Stimulated activated CD8-positive, alpha-beta memory T cell treated with anti-CD3 and anti-CD28 coated beads, Interleukin-4, amount 100 ng/mL, for 4 hours (primary cell): Measurements from ENCODE around the gene DHH.

Experiments used
- DNase-seq, 2 donors: peaks; one replicate each; pipeline ENCODE4 v3.0.0-alpha.2; 2020; ENCODE audit warnings: low read depth in 2 of 2, low spot score in 1 of 2

DHH gene

DNA sequence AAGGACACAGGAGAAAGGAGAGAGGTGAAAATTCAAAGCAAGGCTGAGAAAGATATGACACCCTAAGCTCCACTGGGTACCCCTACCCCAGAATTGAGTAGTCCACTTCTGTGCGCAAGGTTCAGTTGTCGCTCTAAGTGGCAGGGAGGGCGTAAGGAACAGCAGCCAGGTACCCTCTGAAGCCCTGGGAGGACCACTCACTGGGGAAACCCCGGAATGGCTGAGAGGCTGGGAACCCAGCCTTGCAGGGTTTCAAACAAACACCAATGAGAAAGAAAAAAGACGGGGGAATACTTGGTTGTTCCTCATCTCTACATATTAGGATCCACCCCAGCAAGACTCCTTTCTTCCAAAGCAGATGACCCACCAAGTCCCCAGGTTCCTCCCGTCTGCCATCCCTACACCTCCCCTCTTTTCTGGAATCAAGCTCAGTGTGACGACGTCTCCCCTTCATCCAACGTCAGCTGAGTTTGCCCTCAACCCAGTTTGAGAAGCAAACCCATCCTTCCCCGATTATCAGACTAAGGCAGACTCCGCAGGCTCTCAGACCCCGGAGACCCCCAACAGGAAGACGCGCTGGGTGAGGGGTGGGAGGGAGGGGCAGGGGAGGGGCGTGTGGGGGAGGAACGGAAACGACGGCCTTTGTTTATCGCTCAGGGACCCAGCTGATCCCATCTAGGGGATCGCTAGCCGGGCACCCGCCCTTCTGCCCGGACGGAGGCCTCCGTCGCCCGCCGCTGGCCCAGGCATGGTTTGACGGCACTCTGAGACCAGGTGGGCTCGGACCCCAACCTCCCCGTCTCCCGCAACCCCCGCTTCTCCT is 15.3 kb upstream of the DHH start:
- no peak for DNase-seq

DNA sequence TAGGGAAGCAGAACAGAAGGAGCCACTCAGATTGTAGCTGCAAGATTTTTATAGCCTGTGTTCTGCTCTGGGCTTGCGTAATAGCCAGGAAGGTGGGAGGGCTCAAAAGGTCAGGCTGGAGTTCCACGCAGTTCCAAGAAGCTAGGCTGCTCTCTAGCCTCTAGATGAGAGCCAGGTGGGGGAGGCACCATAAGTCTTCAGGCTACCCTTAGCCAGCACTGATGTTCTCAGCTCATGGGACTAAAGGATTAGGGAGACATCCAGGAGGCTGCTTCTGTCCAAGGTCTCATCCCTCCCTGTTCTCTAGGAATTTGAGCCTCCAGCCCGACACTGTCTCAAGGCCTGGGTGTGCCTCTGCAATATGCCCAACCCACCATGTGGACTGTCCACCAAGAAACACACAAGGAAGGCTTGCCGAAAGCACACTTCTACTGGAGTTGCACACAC is 14.4 kb upstream of the DHH start:
- DNase-seq: no peak

DNA sequence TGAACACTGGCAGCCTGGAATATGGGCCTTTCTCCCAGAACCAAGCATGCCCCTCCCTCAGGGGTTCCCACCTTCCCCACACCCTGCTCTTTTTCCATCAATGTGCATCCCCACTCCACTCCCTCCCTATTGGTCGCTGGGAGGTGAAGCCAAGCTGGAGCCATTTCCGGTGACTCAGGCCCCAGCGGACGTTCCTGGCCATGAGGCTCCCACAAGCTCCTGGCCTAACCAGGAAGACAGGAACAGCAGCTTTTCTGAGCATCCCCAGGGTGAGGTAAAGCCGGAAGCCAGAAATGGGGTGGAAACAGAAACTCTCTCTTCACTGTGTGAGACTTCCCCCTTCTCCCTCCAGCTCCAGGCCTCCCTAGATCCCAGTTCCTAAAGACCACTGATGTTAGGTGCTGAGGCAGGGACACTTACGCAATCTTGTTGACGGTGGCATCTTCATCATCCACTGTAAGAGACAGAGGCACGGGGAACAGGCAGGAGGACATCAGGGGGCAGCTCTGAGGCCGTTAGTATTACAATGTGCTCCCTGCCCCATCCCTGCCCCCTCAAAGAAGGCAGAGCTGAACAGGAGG is 11.0 kb upstream of the DHH start:
- DNase-seq: no peak

- no peak for DNase-seq
These were observed 10.2 kb upstream of the DHH start for GRCh38 chr12:49104822-49105221.

GRCh38 chr12:49100380-49100779 is 5.8 kb upstream of the DHH start:
- DNase-seq: no peak

DNA sequence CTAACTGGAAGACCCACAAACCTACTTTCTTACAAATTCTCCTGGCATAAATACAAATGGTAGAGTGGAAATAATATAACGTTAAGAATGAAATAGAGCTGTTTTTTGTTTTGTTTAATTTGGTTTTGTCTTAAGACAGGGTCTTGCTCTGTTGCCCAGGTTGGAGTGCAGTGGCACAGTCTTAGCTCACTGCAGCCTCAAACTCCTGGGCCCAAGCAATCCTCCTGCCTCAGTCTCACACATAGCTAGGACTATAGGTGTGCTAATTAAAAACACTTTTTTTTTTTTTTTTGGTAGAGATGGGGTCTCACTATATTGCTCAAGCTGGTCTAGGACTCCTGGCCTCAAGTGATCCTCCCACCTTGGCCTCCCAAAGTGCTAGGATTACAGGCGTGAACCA is 4.1 kb upstream of the DHH start:
- DNase-seq: no peak

DNA sequence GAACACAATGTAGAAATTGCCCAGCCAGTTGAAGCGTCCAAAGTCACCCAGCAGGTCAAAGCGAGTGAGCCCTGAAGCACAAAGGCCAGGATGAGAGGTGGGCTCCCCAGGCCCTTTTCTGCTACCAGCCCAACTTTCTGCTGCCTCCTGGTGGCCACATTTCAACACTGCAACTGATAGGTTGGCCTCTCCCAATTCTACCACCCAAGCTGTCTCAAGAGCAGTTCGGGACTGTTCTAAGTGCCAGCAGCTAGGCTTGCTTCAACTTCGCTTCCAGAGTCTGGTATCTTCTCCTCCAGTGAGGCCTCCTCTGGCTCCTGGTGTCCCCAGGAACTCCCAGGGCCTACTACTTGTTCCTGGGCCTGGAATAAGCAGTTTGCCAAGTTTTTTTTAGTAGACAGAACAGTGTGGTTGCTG is 3.4 kb upstream of the DHH start:
- DNase-seq: peak in 1 of 2 donors; percentile 37

DNA sequence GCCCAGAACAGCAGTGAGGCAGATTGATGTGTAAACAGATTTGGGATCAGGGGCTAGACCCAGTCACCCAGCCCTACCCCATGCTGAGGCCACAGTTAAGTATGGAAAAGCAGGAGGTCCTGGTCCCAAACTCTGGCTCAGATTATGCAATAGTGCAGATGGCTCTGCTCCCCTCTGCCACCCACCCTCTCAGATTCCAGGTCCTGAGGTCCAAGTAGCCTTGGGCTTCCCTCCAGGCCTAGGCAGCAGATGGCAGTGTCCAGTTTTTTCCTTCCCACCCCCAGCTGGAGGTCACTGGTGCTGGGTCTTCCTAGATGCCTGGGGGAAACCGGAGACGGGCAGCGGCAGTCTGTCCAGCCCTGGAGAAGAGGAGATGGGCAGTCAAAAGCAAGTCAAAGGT is 2.8 kb upstream of the DHH start:
- DNase-seq: no peak

- DNase-seq: no peak
These were observed 369 bp upstream of the DHH start for GRCh38 chr12:49094975-49095365.

DNA sequence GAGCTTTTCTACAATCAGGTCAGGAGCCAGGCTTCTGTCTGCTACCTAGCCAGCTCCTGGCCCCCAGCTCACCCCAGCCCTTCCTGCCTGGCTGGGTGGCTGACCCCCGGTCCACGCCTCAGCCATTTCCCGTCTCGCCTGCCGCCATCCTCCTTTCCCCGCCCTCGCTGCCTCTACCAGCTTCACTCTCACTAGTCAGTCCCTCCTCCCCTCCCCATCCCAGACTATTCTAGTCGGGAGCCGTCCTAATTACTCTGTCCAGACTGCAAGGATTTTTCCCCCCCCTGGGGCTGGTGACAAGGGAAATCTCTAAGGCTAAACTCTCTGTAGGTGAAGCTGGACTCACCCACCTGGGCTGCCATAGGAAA is 825 bp downstream of the DHH start:
- DNase-seq: no peak

DNA sequence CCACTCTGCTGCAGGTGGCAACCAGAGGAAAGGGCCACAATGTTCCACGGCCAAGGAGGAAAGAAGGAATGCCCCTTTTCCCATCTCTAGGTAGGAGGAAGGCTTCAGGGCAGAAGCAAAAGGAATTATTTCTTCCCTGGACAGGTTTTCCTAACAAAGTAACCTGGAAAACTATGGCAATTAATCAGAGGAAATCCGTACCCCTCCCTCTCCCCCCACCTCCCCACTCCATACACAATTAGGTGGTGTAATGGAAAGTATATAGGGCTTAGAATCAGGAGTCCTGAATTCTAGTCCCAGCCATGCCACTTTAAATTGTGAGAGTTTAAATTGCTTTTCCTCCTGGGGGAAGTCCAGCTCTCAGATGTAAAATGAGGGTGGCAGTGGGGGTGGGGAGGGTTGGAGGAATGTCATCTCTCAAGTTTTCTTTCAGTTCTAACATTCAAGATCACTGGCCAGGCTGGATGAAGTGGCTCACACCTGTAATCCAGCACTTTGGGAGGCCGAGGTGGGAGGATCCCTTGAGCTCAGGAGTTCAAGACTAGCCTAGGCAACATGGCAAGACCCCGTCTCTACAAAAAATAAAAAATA is 1.7 kb downstream of the DHH start:
- DNase-seq: no peak

- peak in 1 of 2 donors; percentile 38 for DNase-seq
These were observed 2.4 kb downstream of the DHH start for GRCh38 chr12:49092086-49092815.

DNA sequence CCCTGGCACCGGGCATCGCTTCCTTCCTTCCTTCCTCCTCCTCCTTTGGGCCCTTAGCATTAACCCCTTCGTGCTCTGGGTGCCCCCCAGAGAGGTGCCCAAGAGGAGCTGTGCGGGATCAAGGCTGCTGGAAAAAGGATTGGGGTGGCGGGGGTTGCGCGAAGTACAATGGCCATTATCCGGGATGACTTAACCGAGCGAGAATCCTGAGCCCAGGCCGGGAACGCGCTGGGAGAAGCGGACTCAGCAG is 2.8 kb downstream of the DHH start:
- DNase-seq: no peak

DNA sequence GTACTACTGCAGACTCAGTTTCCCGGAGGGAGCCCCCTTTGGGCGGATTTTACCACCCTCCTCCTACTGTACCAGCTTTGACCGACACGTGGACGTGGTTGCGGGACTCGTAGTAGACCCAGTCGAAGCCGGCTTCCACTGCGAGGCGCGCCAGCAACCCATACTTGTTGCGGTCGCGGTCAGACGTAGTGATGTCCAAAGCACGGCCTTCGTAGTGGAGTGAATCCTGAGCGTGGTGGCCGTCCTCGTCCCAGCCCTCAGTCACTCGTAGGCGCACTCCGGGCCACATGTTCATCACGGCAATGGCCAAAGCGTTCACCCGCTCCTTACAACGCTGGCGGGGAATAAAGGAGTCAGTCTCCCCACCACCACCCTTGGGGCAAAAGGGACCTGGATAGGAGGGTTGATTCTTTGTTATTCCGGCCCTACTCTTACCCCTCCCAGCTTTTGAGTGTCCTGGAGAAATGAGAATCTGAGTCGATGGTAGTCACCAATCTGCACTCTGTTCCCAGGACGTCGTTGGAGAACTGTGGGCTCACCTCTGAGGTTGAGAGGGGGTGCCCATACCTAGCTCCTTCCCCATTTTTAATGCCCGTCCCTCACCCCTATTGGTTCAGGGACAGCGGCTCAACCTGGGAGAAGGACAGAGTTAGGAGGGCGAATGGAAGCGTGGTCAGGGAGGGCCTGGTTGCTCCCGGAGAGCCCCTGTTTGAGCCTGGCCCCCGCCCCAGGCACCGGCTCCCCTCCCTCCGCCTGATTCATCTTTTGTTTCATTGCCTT is 3.4 kb downstream of the DHH start:
- DNase-seq: no peak

- DNase-seq: no peak
These were observed 4.5 kb downstream of the DHH start for GRCh38 chr12:49089821-49090773.

DNA sequence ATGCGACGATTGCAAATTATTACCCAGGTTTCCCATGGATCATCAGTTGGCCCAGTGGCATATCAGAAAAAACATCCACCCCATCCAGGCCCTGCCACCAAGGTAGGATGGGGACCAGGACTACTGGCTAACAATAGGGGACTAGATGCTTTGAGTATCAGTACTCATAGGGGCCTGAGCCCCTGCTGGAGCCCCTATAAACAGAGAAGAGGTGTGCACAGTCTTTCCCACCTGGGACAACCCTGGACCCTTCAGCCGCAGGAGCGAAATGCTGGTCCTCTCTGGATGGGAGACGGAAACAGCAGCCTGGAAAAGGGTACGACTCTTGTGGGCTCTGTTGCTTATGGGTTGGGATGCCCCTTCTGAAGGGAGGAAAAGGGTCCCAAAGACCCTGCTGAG is 5.7 kb downstream of the DHH start:
- DNase-seq: no peak

- peak; percentile 38 to 49 for DNase-seq
These were observed 6.3 kb downstream of the DHH start for GRCh38 chr12:49088150-49088931.

- no peak for DNase-seq
These were observed 8.5 kb downstream of the DHH start for GRCh38 chr12:49086116-49086515.

GRCh38 chr12:49084438-49084837 is 10.2 kb downstream of the DHH start:
- no peak for DNase-seq

DNA sequence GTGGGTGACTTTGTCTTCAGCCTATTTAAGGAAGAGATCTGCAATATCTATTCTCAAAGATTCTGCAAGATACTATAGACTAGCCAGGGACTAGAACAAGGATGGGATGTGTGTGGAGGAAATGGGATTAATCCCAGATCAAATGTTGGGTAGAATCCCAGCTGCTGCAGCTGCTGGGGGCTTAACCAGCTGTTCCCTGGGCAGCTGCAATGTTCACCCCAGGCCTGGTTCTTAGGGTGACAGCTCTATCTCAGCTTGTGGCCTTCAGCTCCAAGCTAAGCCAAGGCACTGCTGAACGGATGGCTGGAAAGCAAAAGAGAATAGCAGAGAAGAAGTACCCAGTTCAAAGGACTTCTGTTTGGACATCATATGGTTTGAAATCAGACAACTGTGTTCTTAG is 14.8 kb downstream of the DHH start:
- DNase-seq: no peak
